GM12891 (cell line): ENCODE measurements around the gene GSTT4.

Experiments
- POLR2A ChIP-seq: IDR thresholded peaks from 2 replicates; pipeline ENCODE4 v1.6.1; 2011; ENCODE audit warnings: low read depth, low read length, control low read depth
- POLR2AphosphoS5 ChIP-seq: IDR thresholded peaks from 2 replicates; pipeline ENCODE4 v1.6.1; 2011; ENCODE audit warnings: low read depth, low read length, control low read depth
- TAF1 ChIP-seq: IDR thresholded peaks from 2 replicates; pipeline ENCODE4 v1.6.1; 2011; ENCODE audit warnings: low read depth, low read length, control low read depth

DNA sequence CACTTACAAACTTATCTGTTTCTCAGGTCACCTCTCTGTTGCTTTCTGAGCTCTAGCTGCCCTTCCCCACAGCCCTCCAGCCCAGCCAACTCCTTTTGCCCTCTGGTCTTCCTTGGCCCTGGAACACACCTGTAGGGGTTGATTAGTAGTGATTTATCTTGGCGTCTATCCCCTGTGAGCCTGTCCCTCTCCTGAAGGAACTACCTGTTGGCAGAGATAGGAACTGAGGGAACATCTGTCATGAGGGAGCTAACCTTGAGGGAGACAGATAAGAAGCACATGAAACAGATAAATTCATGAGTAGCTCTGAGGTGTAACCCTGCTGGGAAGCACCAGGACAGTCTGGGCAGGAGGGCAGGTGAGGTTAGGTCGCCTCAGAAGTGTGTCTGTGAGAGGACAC lies 44.7 kb upstream of the GSTT4 start:
- no peak for TF ChIP-seq POLR2A
- TF ChIP-seq POLR2AphosphoS5, result no peak
- TF ChIP-seq TAF1, result no peak
